ENCODE measurements around the gene RBM4. TPM values are rescaled to one million over a fixed set of nuclear protein-coding genes. Genes with fewer than 3 reads are reported as not detected.

The RBM4 gene
- total and polyA plus RNA-seq, 9 of the 15 experiments (the other 6 are each of a cell fraction or from before 2014, with no cell fraction given) = 81.6 to 233 (median 122) TPM

DNA sequence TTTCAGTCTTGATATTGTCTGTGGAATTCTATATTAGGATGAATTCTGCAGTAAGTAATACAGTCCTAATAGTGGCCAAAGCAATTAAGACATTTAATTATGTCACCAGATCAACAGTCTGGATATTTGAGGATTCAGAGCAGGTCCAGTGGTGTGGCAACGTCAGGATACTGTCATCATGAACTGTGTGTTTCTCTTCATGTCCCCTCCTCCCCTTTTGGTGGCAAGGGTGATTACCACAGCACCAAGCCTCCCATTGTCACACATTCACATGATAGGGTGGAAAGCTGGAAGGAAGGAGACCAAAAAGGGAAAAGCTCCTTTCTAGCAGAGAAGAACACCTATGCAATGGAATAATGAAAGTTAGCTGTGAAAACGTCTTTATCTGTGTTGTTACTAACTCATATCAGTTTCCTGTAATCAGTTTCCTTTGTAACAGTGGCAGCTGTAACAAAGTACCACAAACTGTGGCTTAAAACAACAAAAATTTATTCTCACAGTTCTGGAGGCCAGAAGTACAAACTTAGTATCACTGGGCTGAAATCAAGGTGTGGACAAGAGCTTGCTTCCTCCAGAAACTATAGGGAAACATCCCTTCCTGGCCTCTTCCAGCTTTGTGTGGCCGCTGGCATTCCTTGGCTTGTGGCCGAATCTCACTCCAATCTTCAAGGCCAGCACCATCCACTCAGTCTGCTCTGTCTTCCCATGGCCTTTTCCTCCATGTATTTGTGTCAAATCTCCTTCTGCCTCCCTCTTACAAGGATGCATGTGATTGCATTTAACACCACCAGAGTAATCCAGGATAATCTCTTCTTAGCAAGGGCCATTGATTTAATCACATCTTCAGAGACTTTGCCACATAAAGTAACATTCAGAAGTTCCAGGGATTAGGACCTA is 28.5 kb upstream of the RBM4 start:
- Histone ChIP-seq H3K4me1 (replicated peaks in 1 of 2; ENCODE audit: control insufficient read depth in 2 of 2, insufficient read depth in 2 of 2, low read length in 2 of 2) (peaks cover 0 to 14% of the 10 kb centered on the region in 2 experiments; a peak in 3 of 5 replicates), H3K4me2 (ENCODE audit: insufficient read depth, low read length) (no peak overlapping the region), H3K9ac (ENCODE audit: insufficient read depth in 1 of 2, low read depth in 2 of 2, low read length in 2 of 2) (no peak overlapping the region), H3K36me3 (ENCODE audit: control insufficient read depth, insufficient read depth, low read length) (peaks cover 10% of the 10 kb centered on the region; the same call in 1 of the 3 replicates), H4K20me1 (replicated peaks; ENCODE audit: control insufficient read depth, insufficient read depth, low read length) (no peaks in the 10 kb centered on the region), H3K27me3 (ENCODE audit: control insufficient read depth in 2 of 2, insufficient read depth in 2 of 2, low read length in 2 of 2) (no peaks in the 10 kb centered on the region), H3K9me1 (ENCODE audit: control insufficient read depth, insufficient read depth, low read length) (no peaks in the 10 kb centered on the region), H3K79me2 (ENCODE audit: control insufficient read depth, insufficient read depth, low read length) (peaks cover under 1% of the 10 kb centered on the region; the same call in 2 of the 3 replicates), H3K9me3 (replicated peaks; ENCODE audit: control insufficient read depth, insufficient read depth, low read depth, low read length) (no peaks in the 10 kb centered on the region), H3K27ac (ENCODE audit: extremely low read depth, low read depth, low read length) (no peak overlapping the region), H2AFZ (ENCODE audit: low read depth, low read length) (no peak overlapping the region), H3K4me3 (no peak overlapping the region)
- FAIRE-seq (no peak), DNase-seq (ENCODE audit: extremely low read depth in 1 of 4, low spot score in 3 of 4) (no peak), ATAC-seq (no peak)
- ChIA-PET CTCF (ENCODE audit: low intra/inter-chr PET ratio) (no interaction called here), POLR2A (interaction anchor here (1.0 to 1.4 kb wide), 3 partner anchors 10 to 14 kb away, joined by 4 read pairs; no protein-coding TSS in a partner anchor)
- 38% methylated on average over 4 of the region's 4 CpGs for WGBS (ENCODE audit: insufficient coverage, low coverage, missing lambda C conversion rate)
- BruUV-seq (replicated peaks) = no TSS peak
- in situ Hi-C loops (cut with MboI) = no loop called here
- TF ChIP-seq FUS (optimal IDR thresholded peaks at IDR 0.05; ENCODE audit: low read depth, low read length) = no peak
- no peak for TF ChIP-seq NCOA2 (IDR thresholded peaks at IDR 0.05; ENCODE audit: partially characterized antibody in 2 of 2)
- TF ChIP-seq, protein P1, sequence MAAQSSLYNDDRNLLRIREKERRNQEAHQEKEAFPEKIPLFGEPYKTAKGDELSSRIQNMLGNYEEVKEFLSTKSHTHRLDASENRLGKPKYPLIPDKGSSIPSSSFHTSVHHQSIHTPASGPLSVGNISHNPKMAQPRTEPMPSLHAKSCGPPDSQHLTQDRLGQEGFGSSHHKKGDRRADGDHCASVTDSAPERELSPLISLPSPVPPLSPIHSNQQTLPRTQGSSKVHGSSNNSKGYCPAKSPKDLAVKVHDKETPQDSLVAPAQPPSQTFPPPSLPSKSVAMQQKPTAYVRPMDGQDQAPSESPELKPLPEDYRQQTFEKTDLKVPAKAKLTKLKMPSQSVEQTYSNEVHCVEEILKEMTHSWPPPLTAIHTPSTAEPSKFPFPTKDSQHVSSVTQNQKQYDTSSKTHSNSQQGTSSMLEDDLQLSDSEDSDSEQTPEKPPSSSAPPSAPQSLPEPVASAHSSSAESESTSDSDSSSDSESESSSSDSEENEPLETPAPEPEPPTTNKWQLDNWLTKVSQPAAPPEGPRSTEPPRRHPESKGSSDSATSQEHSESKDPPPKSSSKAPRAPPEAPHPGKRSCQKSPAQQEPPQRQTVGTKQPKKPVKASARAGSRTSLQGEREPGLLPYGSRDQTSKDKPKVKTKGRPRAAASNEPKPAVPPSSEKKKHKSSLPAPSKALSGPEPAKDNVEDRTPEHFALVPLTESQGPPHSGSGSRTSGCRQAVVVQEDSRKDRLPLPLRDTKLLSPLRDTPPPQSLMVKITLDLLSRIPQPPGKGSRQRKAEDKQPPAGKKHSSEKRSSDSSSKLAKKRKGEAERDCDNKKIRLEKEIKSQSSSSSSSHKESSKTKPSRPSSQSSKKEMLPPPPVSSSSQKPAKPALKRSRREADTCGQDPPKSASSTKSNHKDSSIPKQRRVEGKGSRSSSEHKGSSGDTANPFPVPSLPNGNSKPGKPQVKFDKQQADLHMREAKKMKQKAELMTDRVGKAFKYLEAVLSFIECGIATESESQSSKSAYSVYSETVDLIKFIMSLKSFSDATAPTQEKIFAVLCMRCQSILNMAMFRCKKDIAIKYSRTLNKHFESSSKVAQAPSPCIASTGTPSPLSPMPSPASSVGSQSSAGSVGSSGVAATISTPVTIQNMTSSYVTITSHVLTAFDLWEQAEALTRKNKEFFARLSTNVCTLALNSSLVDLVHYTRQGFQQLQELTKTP (IDR thresholded peaks at IDR 0.05; ENCODE audit: low read depth in 1 of 2, partially characterized antibody in 2 of 2) = no peak
- intact Hi-C loops (cut with micrococcal nuclease) = no loop called here
